Ovary (tissue), 9 donors: ENCODE measurements around the gene KCNK16. TPM values are rescaled to one million over a fixed set of nuclear protein-coding genes. Genes with fewer than 3 reads are reported as not detected.
A peak's percentile ranks its signal among the peaks of the same experiment; 100 is the strongest.

ENCODE experiments used
- DNase-seq, 5 donors: peaks; one replicate each; pipeline ENCODE4 v3.0.0-alpha.2; 2019 to 2020
- H3K27ac ChIP-seq, 2 donors: fragments of 200-600 bp; one replicate each; pipeline versions ENCODE4 v1.5.1 to v1.8.0; 2019 to 2022
- H3K27me3 ChIP-seq: fragments of 200-600 bp; one replicate; pipeline ENCODE4 v1.8.0; 2022
- H3K36me3 ChIP-seq: fragments of 200-600 bp; sonication (generic); one replicate; pipeline ENCODE4 v1.5.1; 2019
- H3K4me1 ChIP-seq: one replicate; pipeline ENCODE4 v1.8.1; 2013; ENCODE audit warnings: mild to moderate bottlenecking, moderate library complexity; ENCODE audit not compliant: insufficient read depth
- H3K4me3 ChIP-seq: fragments of 200-600 bp; sonication (generic); one replicate; pipeline ENCODE4 v1.5.1; 2017
- H3K9me3 ChIP-seq, 2 donors: fragments of 200-600 bp in 1 of 2; sonication (generic) in 1 of 2; one replicate each; pipeline versions ENCODE4 v1.5.1 to v1.8.1; 2013 to 2019; ENCODE audit warnings: mild to moderate bottlenecking in 1 of 2, moderate library complexity in 1 of 2
- EP300 ChIP-seq: sonication (generic); formaldehyde crosslinking; IDR thresholded peaks from one replicate; pipeline ENCODE4 v1.6.1; 2017; ENCODE audit warnings: antibody characterized with exemption
- POLR2A ChIP-seq: fragments of 450-650 bp; IDR thresholded peaks from one replicate; pipeline ENCODE4 v1.6.1; 2017; ENCODE audit warnings: antibody characterized with exemption, mild to moderate bottlenecking, moderate library complexity
- WGBS, 3 donors: extraction: QIAGEN DNeasy Blood & Tissue Kit in 1 of 3; methylation state at CpG; one replicate each; pipeline versions ENCODE4 v1.1.5 to v1.1.7; 2013 to 2017; 5-methylcytosine and 5-hydroxymethylcytosine counted together
- intact Hi-C, 4 donors: fragments of 100-400 bp; cut with DNase I; formaldehyde crosslinking; loops; one replicate each; pipeline versions ENCODE4 v1.11.0 to v1.15.1; 2022 to 2023
- polyA plus RNA-seq, 2 donors: library from polyadenylated mRNA; stranded (reverse); fragments of 200-250 nt in 1 of 2; fragments of 350-450 nt in 1 of 2; fragmentation: Illumina TruSeq in 1 of 2; extraction: RNeasy Lipid Tissue Mini Kit (QIAGEN cat#74804) in 1 of 2; gene quantifications; one replicate each; pipeline ENCODE4 v1.2.3, GENCODE V29; 2013 to 2014
- total RNA-seq, 7 donors: library from RNA; depleted of rRNA in 2 of 7; stranded (reverse); fragments of >200 nt in 2 of 7; fragmentation: NEBNext Ultra II Directional in 3 of 7; extraction: Animal tissue kit (Norgen Biotek cat#: 25700) in 3 of 7; gene quantifications; one replicate each; pipeline versions ENCODE4 v1.1.0 to v1.2.4, GENCODE V29; 2016 to 2023
- TF ChIP-seq, protein P1 (sequence below), 3 donors: fragments of 450-650 bp in 2 of 3; fragments of 200-600 bp in 1 of 3; IDR thresholded peaks; one replicate each; pipeline versions ENCODE4 v1.5.1 to v1.8.0; 2016 to 2022; ENCODE audit warnings: antibody characterized with exemption in 3 of 3, mild to moderate bottlenecking in 1 of 3
- donor health status: DM: no; HTN: no; CAD: no; lungs with moderate emphysema.
- donor health status: DM: no; HTN: no; CAD: no.
- donor health status: Bipolar disorder and iron deficiency.
- donor health status: DM: yes; HTN: yes; CAD: no.
- donor health status: DM: no; HTN: no; CAD: no.
- donor health status: DM: yes; HTN: yes; CAD: no.

KCNK16 gene
- total and polyA plus RNA-seq, 9 donors = not detected

DNA sequence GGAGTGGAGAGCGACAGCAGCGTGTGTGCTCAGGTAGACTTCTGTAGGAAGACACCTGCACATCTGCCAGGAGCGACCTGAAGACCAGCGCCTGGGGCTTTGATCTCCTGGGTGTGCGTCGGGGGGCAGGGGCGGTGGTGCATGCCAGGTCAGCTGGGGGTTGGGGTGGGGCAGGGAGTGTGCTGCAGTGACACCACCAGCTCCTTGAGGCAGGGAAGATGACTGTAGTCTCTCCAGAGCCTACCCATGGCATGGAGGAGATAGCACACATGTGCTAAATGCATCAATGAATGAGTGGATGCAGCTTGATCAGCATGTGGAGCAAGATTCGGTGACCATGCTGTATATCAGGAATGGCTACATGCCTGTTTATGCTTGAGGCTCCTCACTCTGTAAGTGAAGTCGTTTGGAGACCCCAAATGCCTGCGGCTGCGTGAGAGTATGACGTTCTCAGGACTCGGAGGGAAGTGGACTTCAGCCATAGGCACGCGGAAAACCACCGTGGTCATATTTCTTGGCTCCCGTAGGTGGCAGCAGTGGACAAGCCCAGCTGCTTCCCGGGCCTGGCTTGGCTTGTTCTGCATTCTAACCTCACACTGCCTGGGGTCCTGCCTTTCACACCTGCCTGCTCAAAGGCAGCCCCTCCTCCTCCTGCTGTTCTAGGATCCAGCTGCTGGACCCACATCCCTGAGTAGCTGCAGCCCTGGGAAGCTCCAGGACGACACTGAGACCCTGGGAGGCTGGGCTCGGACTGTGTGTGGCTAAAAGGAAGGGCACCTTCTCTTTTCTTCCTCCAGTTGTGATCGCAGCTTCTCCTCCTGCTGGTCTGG lies 39.4 kb upstream of the KCNK16 start:
- no peak for TF ChIP-seq POLR2A
- TF ChIP-seq, protein P1, sequence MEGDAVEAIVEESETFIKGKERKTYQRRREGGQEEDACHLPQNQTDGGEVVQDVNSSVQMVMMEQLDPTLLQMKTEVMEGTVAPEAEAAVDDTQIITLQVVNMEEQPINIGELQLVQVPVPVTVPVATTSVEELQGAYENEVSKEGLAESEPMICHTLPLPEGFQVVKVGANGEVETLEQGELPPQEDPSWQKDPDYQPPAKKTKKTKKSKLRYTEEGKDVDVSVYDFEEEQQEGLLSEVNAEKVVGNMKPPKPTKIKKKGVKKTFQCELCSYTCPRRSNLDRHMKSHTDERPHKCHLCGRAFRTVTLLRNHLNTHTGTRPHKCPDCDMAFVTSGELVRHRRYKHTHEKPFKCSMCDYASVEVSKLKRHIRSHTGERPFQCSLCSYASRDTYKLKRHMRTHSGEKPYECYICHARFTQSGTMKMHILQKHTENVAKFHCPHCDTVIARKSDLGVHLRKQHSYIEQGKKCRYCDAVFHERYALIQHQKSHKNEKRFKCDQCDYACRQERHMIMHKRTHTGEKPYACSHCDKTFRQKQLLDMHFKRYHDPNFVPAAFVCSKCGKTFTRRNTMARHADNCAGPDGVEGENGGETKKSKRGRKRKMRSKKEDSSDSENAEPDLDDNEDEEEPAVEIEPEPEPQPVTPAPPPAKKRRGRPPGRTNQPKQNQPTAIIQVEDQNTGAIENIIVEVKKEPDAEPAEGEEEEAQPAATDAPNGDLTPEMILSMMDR (IDR thresholded peaks at IDR 0.05) = peak; percentile 59 to 71 (median 59)
- Histone ChIP-seq H3K27me3 (no peaks in the 10 kb centered on the region), H3K27ac (no peak overlapping the region), H3K4me3 (no peak overlapping the region), H3K36me3 (no peaks in the 10 kb centered on the region), H3K4me1 (no peaks in the 10 kb centered on the region), H3K9me3 (no peaks in the 10 kb centered on the region)
- WGBS, 3 donors = 31 to 35% (median 32%) methylated on average over 21 of the region's 21 CpGs
- peak; percentile 53 to 73 (median 66) for DNase-seq
- intact Hi-C loops = loop anchor here in 2 of 4 donors (5.0 to 10.0 kb wide), 2 partner anchors 523 to 530 kb away; no protein-coding TSS in a partner anchor

DNA sequence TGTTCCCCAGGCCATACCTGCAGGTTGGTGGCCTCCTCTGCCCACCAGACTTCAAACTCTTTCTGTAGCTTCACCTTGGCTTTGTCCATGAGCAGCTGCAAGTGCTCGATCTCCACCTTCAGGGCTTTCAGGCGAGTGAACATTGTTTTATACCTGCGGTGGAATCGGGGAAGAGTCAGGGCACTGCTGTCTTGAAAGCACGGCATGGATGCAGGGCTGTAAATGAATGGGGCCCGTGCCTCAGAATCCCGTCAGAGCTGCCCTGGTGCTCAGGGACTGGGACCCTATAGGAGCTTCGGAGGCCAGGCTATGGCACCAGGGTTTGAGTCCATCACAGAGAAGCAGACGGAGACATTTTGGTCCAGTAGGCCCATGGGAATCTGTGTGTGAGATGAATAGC lies 37.9 kb upstream of the KCNK16 start:
- Histone ChIP-seq H3K27ac (no peak overlapping the region), H3K9me3 (no peaks in the 10 kb centered on the region), H3K4me3 (no peak overlapping the region), H3K4me1 (no peaks in the 10 kb centered on the region), H3K36me3 (no peaks in the 10 kb centered on the region), H3K27me3 (no peaks in the 10 kb centered on the region)
- intact Hi-C loops = loop anchor here in 2 of 4 donors (5.0 to 10.0 kb wide), 2 partner anchors 524 to 532 kb away; no protein-coding TSS in a partner anchor
- TF ChIP-seq POLR2A (no peak), EP300 (no peak)
- TF ChIP-seq, protein P1 (IDR thresholded peaks at IDR 0.05) = no peak
- WGBS, 3 donors = 85 to 89% (median 87%) methylated on average over 9 of the region's 9 CpGs
- no peak for DNase-seq

DNA sequence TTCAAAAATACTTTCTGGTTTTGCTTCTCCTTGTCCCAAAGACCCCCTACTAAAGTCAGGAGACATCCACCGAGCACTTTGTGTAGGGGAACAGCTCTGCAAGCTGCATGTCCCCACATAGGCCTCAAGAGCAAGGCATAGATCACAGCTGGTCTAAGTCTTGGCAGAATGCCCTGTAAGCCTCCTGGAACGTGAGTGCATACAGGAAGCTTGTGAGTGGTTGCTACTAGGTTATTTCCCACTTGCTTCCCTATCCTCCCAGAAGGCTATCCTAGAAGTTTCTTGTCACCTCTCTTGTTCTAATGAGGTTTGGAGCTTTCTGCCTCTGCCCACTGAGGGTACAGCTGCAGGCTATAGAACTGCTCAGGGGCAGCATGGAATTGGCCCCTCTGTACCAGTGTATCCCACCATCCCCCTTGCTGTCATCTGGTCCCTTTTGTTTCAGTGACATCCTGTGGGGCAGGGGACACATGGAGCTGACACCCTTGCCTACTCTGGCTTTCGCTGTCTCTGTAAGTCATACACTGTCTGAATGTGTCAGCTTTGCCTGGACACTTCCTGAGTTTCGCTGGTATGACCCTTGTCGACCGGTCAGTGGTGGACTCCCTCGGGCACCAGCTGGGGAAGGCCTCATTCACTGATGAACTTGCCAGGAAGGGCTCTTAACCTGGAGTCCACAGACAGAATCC lies 35.6 kb upstream of the KCNK16 start:
- Histone ChIP-seq H3K36me3 (no peaks in the 10 kb centered on the region), H3K27me3 (no peaks in the 10 kb centered on the region), H3K9me3 (no peaks in the 10 kb centered on the region), H3K4me1 (no peaks in the 10 kb centered on the region), H3K4me3 (no peak overlapping the region), H3K27ac (no peak overlapping the region)
- intact Hi-C loops = no loop called here
- 64 to 69% (median 66%) methylated on average over 7 of the region's 7 CpGs for WGBS, 3 donors
- peak in 3 of 5 donors; percentile 41 to 55 (median 47) for DNase-seq
- TF ChIP-seq POLR2A = no peak
- TF ChIP-seq, protein P1 (IDR thresholded peaks at IDR 0.05) = no peak
- TF ChIP-seq EP300 = no peak

DNA sequence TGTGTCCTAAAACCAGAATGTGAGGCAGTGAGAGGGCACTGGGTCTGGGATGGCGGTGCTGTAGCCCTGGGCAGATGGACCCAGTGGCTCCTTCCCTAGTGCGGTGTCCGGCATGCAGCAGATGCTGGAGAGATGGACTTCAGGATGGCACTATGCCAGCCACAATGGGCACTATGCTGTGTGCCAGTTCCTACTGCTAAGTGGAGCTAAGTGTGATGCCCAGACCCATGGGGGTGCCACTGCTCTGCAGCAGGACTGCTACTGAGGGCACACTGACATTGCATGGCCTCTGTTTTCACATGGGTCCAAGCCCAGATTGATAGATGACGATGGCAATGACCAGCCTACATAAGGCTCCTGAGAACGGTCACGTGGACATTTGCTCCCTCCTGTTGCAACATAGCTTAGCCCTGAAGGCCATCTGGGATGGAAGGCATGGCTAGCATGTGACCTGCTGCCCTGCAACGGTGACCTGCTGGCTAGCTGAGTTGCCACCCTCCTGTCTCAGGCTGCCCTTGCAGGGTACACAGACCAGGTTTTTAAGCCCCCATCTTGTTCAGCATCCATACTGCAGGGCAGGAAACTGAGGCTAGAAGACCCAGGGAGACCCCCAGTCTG lies 31.3 kb upstream of the KCNK16 start:
- H3K4me1 ChIP-seq = no peaks in the 10 kb centered on the region
- 77 to 84% (median 83%) methylated on average over 6 to 7 of the region's 7 CpGs for WGBS, 3 donors
- H3K36me3 ChIP-seq = no peaks in the 10 kb centered on the region
- H3K27me3 ChIP-seq = no peaks in the 10 kb centered on the region
- intact Hi-C loops = no loop called here
- H3K9me3 ChIP-seq = no peaks in the 10 kb centered on the region
- no peak overlapping the region for H3K27ac ChIP-seq
- DNase-seq = no peak
- TF ChIP-seq, protein P1 (IDR thresholded peaks at IDR 0.05) = no peak
- TF ChIP-seq EP300 (no peak), POLR2A (no peak)
- no peak overlapping the region for H3K4me3 ChIP-seq
